Osteocyte (in vitro differentiated cells): ENCODE measurements around the gene ANO9. TPM values are rescaled to one million over a fixed set of nuclear protein-coding genes. Genes with fewer than 3 reads are reported as not detected.
"Not testable (repeated sequence)": the region's sequence is repeated elsewhere in the genome, so short reads cannot be mapped to it uniquely, and the experiment has no call there.

Experiments used
- DNase-seq: peaks from one replicate; pipeline ENCODE4 v3.0.0; 2021; ENCODE audit warnings: mixed read lengths; ENCODE audit not compliant: unreplicated experiment; ENCODE audit errors: extremely low spot score
- H3K27ac Mint-ChIP-seq: one replicate; pipeline ENCODE4 v1.8.0; 2021; ENCODE audit warnings: mild to moderate bottlenecking, mixed read lengths; ENCODE audit not compliant: unreplicated experiment
- H3K27me3 Mint-ChIP-seq: one replicate; pipeline ENCODE4 v1.8.0; 2021; ENCODE audit warnings: mixed read lengths; ENCODE audit not compliant: unreplicated experiment
- H3K36me3 Mint-ChIP-seq: one replicate; pipeline ENCODE4 v1.8.0; 2021; ENCODE audit warnings: mixed read lengths; ENCODE audit not compliant: unreplicated experiment
- H3K4me1 Mint-ChIP-seq: one replicate; pipeline ENCODE4 v1.8.0; 2021; ENCODE audit warnings: mixed read lengths; ENCODE audit not compliant: unreplicated experiment
- H3K4me3 Mint-ChIP-seq: one replicate; pipeline ENCODE4 v1.8.0; 2021; ENCODE audit warnings: mild to moderate bottlenecking, moderate library complexity, mixed read lengths; ENCODE audit not compliant: unreplicated experiment
- H3K9me3 Mint-ChIP-seq: one replicate; pipeline ENCODE4 v1.8.0; 2021; ENCODE audit warnings: mixed read lengths; ENCODE audit not compliant: unreplicated experiment
- total RNA-seq: library from RNA; stranded (reverse); gene quantifications from 2 replicates; pipeline ENCODE4 v1.2.1, GENCODE V29; 2021
- TF ChIP-seq, protein P1 (sequence below): fragments of 200-600 bp; sonication (generic); IDR thresholded peaks from 2 replicates; pipeline ENCODE4 v1.5.0; 2021; ENCODE audit warnings: antibody characterized with exemption, mild to moderate bottlenecking, moderate library complexity

ANO9 gene
- total RNA-seq, 1 donor from 2014 or later = not detected

DNA sequence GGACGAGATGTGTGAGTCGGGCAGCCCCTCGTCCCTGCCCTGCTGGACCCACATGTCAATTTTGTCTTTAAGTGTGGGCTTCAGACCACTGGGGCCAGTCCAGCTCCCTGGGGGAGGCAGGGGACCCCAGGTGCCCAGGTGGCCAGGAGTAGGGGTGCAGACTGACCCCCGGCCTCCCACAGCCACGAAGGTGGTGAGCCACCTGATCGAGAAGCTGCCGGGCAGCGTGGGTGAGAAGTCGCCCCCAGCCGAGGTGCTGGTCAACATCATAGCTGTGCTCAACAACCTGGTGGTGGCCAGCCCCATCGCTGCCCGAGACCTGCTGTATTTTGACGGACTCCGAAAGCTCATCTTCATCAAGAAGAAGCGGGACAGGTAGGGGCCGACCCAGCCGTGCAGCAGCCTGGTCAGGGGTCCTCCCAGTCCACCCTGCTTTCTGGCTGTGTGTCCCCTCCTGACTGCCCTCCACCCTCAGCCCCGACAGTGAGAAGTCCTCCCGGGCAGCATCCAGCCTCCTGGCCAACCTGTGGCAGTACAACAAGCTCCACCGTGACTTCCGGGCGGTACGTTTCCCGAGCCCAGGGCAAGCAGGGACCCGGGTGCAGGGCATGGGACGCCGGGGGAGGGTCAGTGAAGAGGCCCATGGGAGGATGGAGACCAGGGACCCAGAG, 37.9 kb downstream of the ANO9 start:
- TF ChIP-seq, protein P1, sequence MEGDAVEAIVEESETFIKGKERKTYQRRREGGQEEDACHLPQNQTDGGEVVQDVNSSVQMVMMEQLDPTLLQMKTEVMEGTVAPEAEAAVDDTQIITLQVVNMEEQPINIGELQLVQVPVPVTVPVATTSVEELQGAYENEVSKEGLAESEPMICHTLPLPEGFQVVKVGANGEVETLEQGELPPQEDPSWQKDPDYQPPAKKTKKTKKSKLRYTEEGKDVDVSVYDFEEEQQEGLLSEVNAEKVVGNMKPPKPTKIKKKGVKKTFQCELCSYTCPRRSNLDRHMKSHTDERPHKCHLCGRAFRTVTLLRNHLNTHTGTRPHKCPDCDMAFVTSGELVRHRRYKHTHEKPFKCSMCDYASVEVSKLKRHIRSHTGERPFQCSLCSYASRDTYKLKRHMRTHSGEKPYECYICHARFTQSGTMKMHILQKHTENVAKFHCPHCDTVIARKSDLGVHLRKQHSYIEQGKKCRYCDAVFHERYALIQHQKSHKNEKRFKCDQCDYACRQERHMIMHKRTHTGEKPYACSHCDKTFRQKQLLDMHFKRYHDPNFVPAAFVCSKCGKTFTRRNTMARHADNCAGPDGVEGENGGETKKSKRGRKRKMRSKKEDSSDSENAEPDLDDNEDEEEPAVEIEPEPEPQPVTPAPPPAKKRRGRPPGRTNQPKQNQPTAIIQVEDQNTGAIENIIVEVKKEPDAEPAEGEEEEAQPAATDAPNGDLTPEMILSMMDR = no peak
- no peak for DNase-seq
- H3K9me3 Mint-ChIP-seq = no peaks in the 10 kb centered on the region
- no peaks in the 10 kb centered on the region for H3K27me3 Mint-ChIP-seq
- H3K4me1 Mint-ChIP-seq = peaks cover 7% of the 10 kb centered on the region
- H3K27ac Mint-ChIP-seq = no peak overlapping the region
- no peak overlapping the region for H3K4me3 Mint-ChIP-seq
- no peaks in the 10 kb centered on the region for H3K36me3 Mint-ChIP-seq

DNA sequence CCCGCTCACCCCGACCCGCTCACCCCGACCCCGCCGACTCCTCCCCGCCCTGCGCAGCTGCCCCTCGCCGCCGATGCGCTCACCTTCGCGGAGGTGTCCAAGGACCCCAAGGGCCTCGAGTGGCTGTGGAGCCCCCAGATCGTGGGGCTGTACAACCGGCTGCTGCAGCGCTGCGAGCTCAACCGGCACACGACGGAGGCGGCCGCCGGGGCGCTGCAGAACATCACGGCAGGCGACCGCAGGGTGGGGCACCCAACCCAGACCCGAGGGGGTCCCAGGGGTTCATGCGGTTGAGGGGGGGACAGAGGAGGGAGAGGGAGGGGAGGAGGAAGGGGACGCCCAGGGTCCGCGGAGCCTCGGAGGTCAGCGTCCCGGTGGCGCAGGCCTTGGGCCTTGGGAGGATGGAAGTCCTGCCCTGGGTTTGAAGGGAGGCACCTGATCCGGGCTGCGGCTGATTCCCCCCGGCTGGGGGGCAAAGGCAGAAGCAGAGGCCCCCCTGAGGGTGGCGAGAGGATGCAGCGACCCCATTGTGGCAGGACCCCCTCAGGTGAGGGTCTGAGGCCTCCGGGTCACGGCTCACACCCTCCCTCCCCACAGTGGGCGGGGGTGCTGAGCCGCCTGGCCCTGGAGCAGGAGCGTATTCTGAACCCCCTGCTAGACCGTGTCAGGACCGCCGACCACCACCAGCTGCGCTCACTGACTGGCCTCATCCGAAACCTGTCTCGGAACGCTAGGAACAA, 38.6 kb downstream of the ANO9 start:
- Mint-ChIP-seq H3K9me3 (no peaks in the 10 kb centered on the region), H3K27me3 (no peaks in the 10 kb centered on the region), H3K4me1 (peaks cover 7% of the 10 kb centered on the region), H3K36me3 (no peaks in the 10 kb centered on the region), H3K4me3 (no peak overlapping the region), H3K27ac (no peak overlapping the region)
- TF ChIP-seq, protein P1 = no peak
- DNase-seq = no peak

DNA sequence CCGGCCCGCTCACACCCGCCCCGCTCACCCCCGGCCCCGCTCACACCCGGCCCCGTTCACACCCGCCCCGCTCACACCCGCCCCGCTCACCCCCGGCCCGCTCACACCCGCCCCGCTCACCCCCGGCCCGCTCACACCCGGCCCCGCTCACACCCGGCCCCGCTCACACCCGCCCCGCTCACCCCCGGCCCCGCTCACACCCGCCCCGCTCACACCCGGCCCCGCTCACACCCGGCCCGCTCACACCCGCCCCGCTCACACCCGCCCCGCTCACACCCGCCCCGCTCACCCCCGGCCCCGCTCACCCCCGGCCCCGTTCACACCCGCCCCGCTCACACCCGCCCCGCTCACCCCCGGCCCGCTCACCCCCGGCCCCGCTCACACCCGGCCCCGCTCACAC, 40.6 kb downstream of the ANO9 start:
- DNase-seq, H3K4me3 Mint-ChIP-seq, H3K4me1 Mint-ChIP-seq, H3K27me3 Mint-ChIP-seq, H3K36me3 Mint-ChIP-seq, H3K27ac Mint-ChIP-seq, H3K9me3 Mint-ChIP-seq: not testable (repeated sequence)

DNA sequence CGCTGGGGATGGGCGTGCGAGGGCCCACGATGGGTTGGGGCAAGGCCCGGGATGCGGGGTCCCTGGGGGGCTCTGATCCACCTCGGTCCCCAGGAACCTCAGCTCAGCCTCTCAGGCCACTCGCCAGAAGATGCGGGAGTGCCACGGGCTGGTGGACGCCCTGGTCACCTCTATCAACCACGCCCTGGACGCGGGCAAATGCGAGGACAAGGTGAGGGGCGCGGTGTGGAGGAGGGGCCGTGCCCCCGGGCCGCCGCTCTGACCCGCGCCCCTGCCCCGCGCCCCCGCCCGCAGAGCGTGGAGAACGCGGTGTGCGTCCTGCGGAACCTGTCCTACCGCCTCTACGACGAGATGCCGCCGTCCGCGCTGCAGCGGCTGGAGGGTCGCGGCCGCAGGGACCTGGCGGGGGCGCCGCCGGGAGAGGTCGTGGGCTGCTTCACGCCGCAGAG, 41.5 kb downstream of the ANO9 start:
- H3K27ac Mint-ChIP-seq = no peak overlapping the region
- no peak overlapping the region for H3K4me3 Mint-ChIP-seq
- no peak for DNase-seq
- H3K4me1 Mint-ChIP-seq = peaks cover 7% of the 10 kb centered on the region
- no peaks in the 10 kb centered on the region for H3K27me3 Mint-ChIP-seq
- H3K36me3 Mint-ChIP-seq = no peaks in the 10 kb centered on the region
- H3K9me3 Mint-ChIP-seq = no peaks in the 10 kb centered on the region
- TF ChIP-seq, protein P1 = no peak

DNA sequence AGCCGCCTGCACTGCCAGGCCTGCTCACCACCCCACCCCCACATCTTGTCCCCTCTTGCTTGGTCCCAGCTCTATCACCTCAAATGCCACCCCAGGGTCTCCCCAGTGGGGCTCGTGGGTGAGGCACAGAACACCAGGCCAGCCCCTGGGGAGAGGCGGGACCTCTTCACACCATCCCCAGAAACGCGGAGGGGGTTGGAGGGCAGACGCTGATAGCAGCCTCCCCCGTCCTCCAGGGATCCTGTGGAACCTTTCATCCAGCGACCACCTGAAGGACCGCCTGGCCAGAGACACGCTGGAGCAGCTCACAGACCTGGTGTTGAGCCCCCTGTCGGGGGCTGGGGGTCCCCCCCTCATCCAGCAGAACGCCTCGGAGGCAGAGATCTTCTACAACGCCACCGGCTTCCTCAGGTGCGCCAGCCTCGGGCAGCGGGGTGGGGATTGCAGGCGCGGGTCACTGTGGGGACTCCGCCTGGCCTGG, 42.0 kb downstream of the ANO9 start:
- Mint-ChIP-seq H3K4me3 (no peak overlapping the region), H3K4me1 (peaks cover 8% of the 10 kb centered on the region), H3K9me3 (no peaks in the 10 kb centered on the region), H3K27ac (no peak overlapping the region), H3K36me3 (no peaks in the 10 kb centered on the region), H3K27me3 (no peaks in the 10 kb centered on the region)
- DNase-seq = no peak
- TF ChIP-seq, protein P1 = no peak
